Gastrocnemius medialis (tissue), 4 donors: Measurements from ENCODE around the gene TTC12.

Experiments
- POLR2A ChIP-seq, 2 donors: fragments of 450-650 bp; IDR thresholded peaks; one replicate each; pipeline ENCODE4 v1.6.1; 2017; ENCODE audit warnings: antibody characterized with exemption in 2 of 2, mild to moderate bottlenecking in 2 of 2, moderate library complexity in 2 of 2
- TF ChIP-seq, protein P1 (sequence below), 5 experiments: fragments of 450-650 bp in 3 of 5; fragments of 200-600 bp in 2 of 5; sonication (generic) in 2 of 5; IDR thresholded peaks in 4 of 5; conservative IDR thresholded peaks in 1 of 5; 1 replicate in 4 of 5; 2 replicates in 1 of 5; pipeline ENCODE4 v1.5.1; 2016 to 2019; ENCODE audit warnings: antibody characterized with exemption in 5 of 5, mild to moderate bottlenecking in 3 of 5, moderate library complexity in 3 of 5

DNA sequence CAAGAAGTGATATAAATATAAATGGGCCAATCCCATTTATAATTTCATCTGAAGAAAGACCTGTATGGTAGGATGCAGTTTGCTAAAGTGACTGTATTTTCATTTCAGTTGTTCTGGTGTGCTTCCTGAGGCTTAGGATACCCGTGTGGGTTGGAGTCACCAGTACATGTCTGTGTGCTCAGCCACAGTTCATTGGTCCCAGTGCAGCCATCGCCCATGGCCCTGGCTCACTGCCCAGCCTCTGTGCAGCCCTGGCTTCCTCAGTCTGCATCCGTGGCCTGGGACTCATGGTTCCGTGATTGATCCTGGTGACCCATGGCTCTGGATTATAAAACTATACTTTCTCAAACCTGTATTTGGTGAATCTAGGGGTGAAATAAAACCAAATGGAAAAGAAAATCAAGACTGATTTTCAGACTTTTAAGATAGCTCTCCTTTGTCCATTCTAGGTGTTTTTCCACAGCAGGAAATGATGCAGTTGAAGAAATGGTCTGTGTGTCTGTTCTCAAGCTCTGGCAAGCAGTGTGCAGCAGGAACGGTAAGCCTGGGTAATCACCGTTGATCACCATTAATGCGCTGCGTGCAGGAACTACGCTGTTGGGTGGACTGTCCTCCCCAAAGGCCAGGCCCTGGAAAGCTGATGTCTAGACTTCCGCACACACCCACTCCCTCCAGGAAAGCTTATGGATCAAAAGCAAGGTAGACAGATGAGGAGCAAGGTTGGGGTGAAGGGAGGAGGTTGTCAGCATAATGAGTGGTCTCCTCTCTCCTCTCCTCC, 27.2 kb downstream of the TTC12 start:
- no peak for TF ChIP-seq POLR2A (IDR thresholded peaks at IDR 0.05)
- TF ChIP-seq, protein P1, sequence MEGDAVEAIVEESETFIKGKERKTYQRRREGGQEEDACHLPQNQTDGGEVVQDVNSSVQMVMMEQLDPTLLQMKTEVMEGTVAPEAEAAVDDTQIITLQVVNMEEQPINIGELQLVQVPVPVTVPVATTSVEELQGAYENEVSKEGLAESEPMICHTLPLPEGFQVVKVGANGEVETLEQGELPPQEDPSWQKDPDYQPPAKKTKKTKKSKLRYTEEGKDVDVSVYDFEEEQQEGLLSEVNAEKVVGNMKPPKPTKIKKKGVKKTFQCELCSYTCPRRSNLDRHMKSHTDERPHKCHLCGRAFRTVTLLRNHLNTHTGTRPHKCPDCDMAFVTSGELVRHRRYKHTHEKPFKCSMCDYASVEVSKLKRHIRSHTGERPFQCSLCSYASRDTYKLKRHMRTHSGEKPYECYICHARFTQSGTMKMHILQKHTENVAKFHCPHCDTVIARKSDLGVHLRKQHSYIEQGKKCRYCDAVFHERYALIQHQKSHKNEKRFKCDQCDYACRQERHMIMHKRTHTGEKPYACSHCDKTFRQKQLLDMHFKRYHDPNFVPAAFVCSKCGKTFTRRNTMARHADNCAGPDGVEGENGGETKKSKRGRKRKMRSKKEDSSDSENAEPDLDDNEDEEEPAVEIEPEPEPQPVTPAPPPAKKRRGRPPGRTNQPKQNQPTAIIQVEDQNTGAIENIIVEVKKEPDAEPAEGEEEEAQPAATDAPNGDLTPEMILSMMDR (IDR thresholded peaks at IDR 0.05 in 4 of 5, conservative IDR thresholded peaks at IDR 0.05 in 1 of 5): no peak
